HEK293 (cell line): ENCODE data around the gene PPHLN1.

ENCODE experiments used
- ZNF202 ChIP-seq: fragments of 450-650 bp; formaldehyde crosslinking; IDR thresholded peaks from 2 replicates; pipeline ENCODE4 v1.5.1; 2016; ENCODE audit warnings: missing biosample characterization, missing genetic modification characterization, borderline replicate concordance
- ZNF24 ChIP-seq: fragments of 450-650 bp; formaldehyde crosslinking; IDR thresholded peaks from 2 replicates; pipeline ENCODE4 v1.5.1; 2016; ENCODE audit warnings: missing biosample characterization, missing genetic modification characterization
- TF ChIP-seq, protein P1 (sequence below): fragments of 450-650 bp; formaldehyde crosslinking; IDR thresholded peaks from 2 replicates; pipeline ENCODE4 v1.5.1; 2016; ENCODE audit warnings: missing biosample characterization, missing genetic modification characterization

DNA sequence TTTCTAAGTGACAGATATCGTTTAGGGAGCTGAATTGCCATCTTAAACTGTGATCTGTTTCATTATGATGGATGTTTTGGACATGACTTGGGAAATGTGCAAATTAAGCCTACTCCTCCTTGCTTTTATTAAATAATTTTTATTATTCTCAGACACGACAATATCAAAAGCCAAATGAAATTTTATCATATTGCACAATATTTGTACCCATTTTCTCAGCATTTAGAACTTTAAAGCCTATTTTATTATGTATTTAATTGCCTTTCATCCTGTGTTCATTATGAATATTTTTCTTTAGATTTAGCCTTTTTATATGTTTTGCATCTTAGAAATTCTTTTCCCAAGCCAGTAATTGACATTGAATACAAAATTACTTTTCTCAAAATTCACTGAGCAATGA is 102.9 kb downstream of the PPHLN1 start:
- TF ChIP-seq, protein P1, sequence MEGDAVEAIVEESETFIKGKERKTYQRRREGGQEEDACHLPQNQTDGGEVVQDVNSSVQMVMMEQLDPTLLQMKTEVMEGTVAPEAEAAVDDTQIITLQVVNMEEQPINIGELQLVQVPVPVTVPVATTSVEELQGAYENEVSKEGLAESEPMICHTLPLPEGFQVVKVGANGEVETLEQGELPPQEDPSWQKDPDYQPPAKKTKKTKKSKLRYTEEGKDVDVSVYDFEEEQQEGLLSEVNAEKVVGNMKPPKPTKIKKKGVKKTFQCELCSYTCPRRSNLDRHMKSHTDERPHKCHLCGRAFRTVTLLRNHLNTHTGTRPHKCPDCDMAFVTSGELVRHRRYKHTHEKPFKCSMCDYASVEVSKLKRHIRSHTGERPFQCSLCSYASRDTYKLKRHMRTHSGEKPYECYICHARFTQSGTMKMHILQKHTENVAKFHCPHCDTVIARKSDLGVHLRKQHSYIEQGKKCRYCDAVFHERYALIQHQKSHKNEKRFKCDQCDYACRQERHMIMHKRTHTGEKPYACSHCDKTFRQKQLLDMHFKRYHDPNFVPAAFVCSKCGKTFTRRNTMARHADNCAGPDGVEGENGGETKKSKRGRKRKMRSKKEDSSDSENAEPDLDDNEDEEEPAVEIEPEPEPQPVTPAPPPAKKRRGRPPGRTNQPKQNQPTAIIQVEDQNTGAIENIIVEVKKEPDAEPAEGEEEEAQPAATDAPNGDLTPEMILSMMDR = no peak
- TF ChIP-seq ZNF24 (no peak), ZNF202 (tag by site-specific recombination) (no peak)
